Stimulated activated CD4-positive, alpha-beta T cell treated with anti-CD3 and anti-CD28 coated beads, TNF-alpha, amount 100 ng/mL, for 24 hours (primary cell): Measurements from ENCODE around the gene ANXA3.

ENCODE experiments used
- DNase-seq, 3 experiments: peaks; one replicate each; pipeline ENCODE4 v3.0.0-alpha.2; 2020; ENCODE audit warnings: low read depth in 3 of 3

ANXA3 gene

GRCh38 chr4:78611215-78611558 is 59.6 kb downstream of the ANXA3 start:
- no peak for DNase-seq

GRCh38 chr4:78612398-78613178 is 61.0 kb downstream of the ANXA3 start:
- DNase-seq = no peak

- no peak for DNase-seq
Observed at GRCh38 chr4:78613522-78614321, 62.2 kb downstream of the ANXA3 start.

GRCh38 chr4:78616046-78616498 is 64.5 kb downstream of the ANXA3 start:
- no peak for DNase-seq

GRCh38 chr4:78618436-78618835 is 66.9 kb downstream of the ANXA3 start:
- no peak for DNase-seq

GRCh38 chr4:78621395-78621794 is 69.8 kb downstream of the ANXA3 start:
- DNase-seq = no peak

- DNase-seq = no peak
Observed at GRCh38 chr4:78622253-78622979, 70.8 kb downstream of the ANXA3 start.

- no peak for DNase-seq
Observed at GRCh38 chr4:78624048-78624447, 72.5 kb downstream of the ANXA3 start.

- DNase-seq = no peak
Observed at GRCh38 chr4:78625073-78625472, 73.5 kb downstream of the ANXA3 start.

- DNase-seq = no peak
Observed at GRCh38 chr4:78627046-78627965, 75.7 kb downstream of the ANXA3 start.

- no peak for DNase-seq
Observed at GRCh38 chr4:78627966-78628678, 76.6 kb downstream of the ANXA3 start.

GRCh38 chr4:78629991-78630541 is 78.5 kb downstream of the ANXA3 start:
- no peak for DNase-seq

- no peak for DNase-seq
Observed at GRCh38 chr4:78630615-78631014, 79.0 kb downstream of the ANXA3 start.

- DNase-seq = no peak
Observed at GRCh38 chr4:78634011-78634664, 82.6 kb downstream of the ANXA3 start.

GRCh38 chr4:78638337-78639172 is 87.0 kb downstream of the ANXA3 start:
- no peak for DNase-seq

GRCh38 chr4:78640714-78641113 is 89.1 kb downstream of the ANXA3 start:
- no peak for DNase-seq

- no peak for DNase-seq
Observed at GRCh38 chr4:78642934-78643333, 91.4 kb downstream of the ANXA3 start.

GRCh38 chr4:78644063-78644691 is 92.6 kb downstream of the ANXA3 start:
- no peak for DNase-seq
